Kidney (tissue), 14 donors: Measurements from ENCODE around the gene DTX4. TPM values are rescaled to one million over a fixed set of nuclear protein-coding genes. Genes with fewer than 3 reads are reported as not detected.

Source experiments
- DNase-seq, 5 donors: peaks; one replicate each; pipeline ENCODE4 v3.0.0-alpha.2; 2013 to 2020
- FAIRE-seq: peaks from 2 replicates; lab custom pipeline; 2012; peaks lifted over from hg19 to GRCh38; lab: Jason Lieb, UNC
- H3K27ac ChIP-seq, 2 donors: one replicate each; pipeline ENCODE4 v1.7.0; 2013; ENCODE audit warnings: low read depth in 2 of 2, low read length in 2 of 2, inconsistent platforms in 1 of 2
- H3K27me3 ChIP-seq: one replicate; pipeline ENCODE4 v1.7.1; 2013; ENCODE audit warnings: low read length, inconsistent platforms; ENCODE audit not compliant: control insufficient read depth, insufficient read depth
- H3K36me3 ChIP-seq, 3 donors: one replicate each; pipeline versions ENCODE4 v1.7.0 to v1.7.1; 2013; ENCODE audit warnings: low read length in 3 of 3, control low read depth in 1 of 3, inconsistent platforms in 1 of 3; ENCODE audit not compliant: insufficient read depth in 3 of 3, control insufficient read depth in 2 of 3
- H3K4me1 ChIP-seq, 3 donors: one replicate each; pipeline versions ENCODE4 v1.7.0 to v1.7.1; 2013; ENCODE audit warnings: low read length in 3 of 3, inconsistent platforms in 1 of 3, low read depth in 1 of 3; ENCODE audit not compliant: control insufficient read depth in 2 of 3, insufficient read depth in 2 of 3
- H3K4me3 ChIP-seq, 3 donors: one replicate each; pipeline versions ENCODE4 v1.7.0 to v1.8.1; 2013; ENCODE audit warnings: low read length in 3 of 3, control low read depth in 1 of 3, inconsistent platforms in 1 of 3
- H3K9ac ChIP-seq, 3 donors: one replicate each; pipeline versions ENCODE4 v1.7.0 to v1.7.1; 2013; ENCODE audit warnings: low read length in 3 of 3, control low read depth in 1 of 3, inconsistent platforms in 1 of 3
- H3K9me3 ChIP-seq, 3 donors: one replicate each; pipeline versions ENCODE4 v1.7.0 to v1.7.1; 2013; ENCODE audit warnings: low read length in 3 of 3, control low read depth in 1 of 3, inconsistent platforms in 1 of 3; ENCODE audit not compliant: control insufficient read depth in 2 of 3, insufficient read depth in 1 of 3
- intact Hi-C: fragments of 100-400 bp; cut with DNase I; formaldehyde crosslinking; loops from one replicate; pipeline ENCODE4 v1.11.1; 2022
- polyA plus RNA-seq: library from polyadenylated mRNA; stranded (reverse); fragments of 350-450 nt; fragmentation: Illumina TruSeq; extraction: RNeasy Lipid Tissue Mini Kit (QIAGEN cat#74804); gene quantifications from one replicate; pipeline ENCODE4 v1.2.3, GENCODE V29; 2014; ENCODE audit warnings: low read depth, low replicate concordance; ENCODE audit not compliant: insufficient read depth
- total RNA-seq: library from RNA; stranded (reverse); fragmentation: NEBNext Ultra II Directional; extraction: Animal tissue kit (Norgen Biotek cat#: 25700); gene quantifications from one replicate; pipeline ENCODE4 v1.2.1, GENCODE V29; 2021
- TF ChIP-seq, protein P1 (sequence below): IDR thresholded peaks from 3 replicates; pipeline ENCODE4 v1.5.1; 2012; ENCODE audit warnings: mild to moderate bottlenecking, moderate library complexity, borderline replicate concordance; ENCODE audit not compliant: insufficient read depth; ENCODE audit errors: extremely low read depth
- donor health status: control.
- donor health status: control.
- donor health status: control.
- donor health status: control.
- donor health status: control.
- donor health status: DM: yes; HTN: yes; CAD: no.
- donor health status: Normal renal cell carcinoma (clear cell type).

DTX4 gene
- total and polyA plus RNA-seq, 2 donors from 2014 or later = 7.2 to 21.8 TPM

DNA sequence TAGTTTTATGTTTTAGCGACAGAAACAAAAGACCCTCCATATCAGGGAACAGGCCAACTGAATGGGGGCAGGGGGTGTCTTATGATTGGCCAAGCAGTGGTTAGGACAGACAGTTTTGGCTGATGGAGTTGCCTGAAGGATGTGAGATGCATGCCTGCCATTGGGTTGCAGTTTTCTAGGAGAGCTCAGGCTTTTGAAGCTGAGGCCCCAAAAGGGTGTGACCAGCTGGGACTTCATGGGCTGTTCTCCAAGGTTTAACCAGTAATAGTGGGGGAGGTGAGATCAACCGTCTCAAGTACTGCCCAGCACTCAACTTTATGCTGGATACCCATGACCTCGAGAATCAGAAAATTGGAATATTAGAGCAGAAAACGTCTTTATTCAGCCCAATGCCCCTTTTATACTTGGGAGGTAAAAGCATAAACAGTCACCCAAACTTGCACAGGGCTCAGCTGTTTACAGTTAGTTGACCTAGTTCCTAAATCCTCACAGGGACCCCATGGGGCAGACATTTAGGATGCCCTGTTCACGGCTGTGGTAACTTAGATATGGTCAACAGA is 13.5 kb downstream of the DTX4 start:
- no peaks in the 10 kb centered on the region for H3K9me3 ChIP-seq
- H3K4me3 ChIP-seq = no peak overlapping the region
- intact Hi-C loops = no loop called here
- H3K9ac ChIP-seq = no peak overlapping the region
- FAIRE-seq (no peak), DNase-seq (peak in 2 of 5 donors; percentile 13 to 43)
- H3K36me3 ChIP-seq = peaks cover 2 to 14% (median 11%) of the 10 kb centered on the region in 3 donors
- TF ChIP-seq, protein P1, sequence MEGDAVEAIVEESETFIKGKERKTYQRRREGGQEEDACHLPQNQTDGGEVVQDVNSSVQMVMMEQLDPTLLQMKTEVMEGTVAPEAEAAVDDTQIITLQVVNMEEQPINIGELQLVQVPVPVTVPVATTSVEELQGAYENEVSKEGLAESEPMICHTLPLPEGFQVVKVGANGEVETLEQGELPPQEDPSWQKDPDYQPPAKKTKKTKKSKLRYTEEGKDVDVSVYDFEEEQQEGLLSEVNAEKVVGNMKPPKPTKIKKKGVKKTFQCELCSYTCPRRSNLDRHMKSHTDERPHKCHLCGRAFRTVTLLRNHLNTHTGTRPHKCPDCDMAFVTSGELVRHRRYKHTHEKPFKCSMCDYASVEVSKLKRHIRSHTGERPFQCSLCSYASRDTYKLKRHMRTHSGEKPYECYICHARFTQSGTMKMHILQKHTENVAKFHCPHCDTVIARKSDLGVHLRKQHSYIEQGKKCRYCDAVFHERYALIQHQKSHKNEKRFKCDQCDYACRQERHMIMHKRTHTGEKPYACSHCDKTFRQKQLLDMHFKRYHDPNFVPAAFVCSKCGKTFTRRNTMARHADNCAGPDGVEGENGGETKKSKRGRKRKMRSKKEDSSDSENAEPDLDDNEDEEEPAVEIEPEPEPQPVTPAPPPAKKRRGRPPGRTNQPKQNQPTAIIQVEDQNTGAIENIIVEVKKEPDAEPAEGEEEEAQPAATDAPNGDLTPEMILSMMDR = no peak
- H3K4me1 ChIP-seq = peaks cover 12 to 19% (median 18%) of the 10 kb centered on the region in 3 donors
- no peak overlapping the region for H3K27ac ChIP-seq
- no peaks in the 10 kb centered on the region for H3K27me3 ChIP-seq

DNA sequence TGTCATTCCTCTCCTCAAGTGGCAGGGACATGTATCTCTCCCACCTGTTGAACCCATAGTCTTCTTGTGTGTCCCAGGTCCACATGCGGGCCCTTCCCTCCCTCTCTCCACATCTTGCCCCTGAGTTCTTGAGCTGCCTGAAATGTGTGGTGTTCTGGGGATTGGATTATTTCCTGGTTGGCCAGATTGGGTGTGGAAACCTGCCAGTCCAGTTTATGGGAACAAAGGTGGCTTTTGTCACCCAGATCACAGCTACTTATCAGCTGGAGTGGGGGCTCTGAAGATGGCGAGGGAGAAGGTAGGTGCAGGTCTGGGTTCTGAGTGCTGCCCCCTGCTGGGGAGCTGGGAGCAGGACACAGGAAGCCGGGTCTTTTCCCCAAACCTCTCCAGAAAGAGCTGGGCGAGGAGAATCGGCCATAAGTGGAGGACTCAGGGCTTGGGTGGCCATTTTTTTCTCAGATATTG is 14.2 kb downstream of the DTX4 start:
- no peak overlapping the region for H3K27ac ChIP-seq
- H3K36me3 ChIP-seq = peaks cover 2 to 14% (median 11%) of the 10 kb centered on the region in 3 donors
- H3K9ac ChIP-seq = no peak overlapping the region
- H3K27me3 ChIP-seq = no peaks in the 10 kb centered on the region
- H3K4me3 ChIP-seq = no peak overlapping the region
- no peaks in the 10 kb centered on the region for H3K9me3 ChIP-seq
- TF ChIP-seq, protein P1 = peak; percentile 39
- H3K4me1 ChIP-seq = peaks cover 12 to 19% (median 18%) of the 10 kb centered on the region in 3 donors
- FAIRE-seq = no peak
- intact Hi-C loops = no loop called here
- DNase-seq = peak in 4 of 5 donors; percentile 57 to 78 (median 59)

GRCh38 chr11:59187035-59187434 is 15.1 kb downstream of the DTX4 start:
- Histone ChIP-seq H3K27me3 (no peaks in the 10 kb centered on the region), H3K9ac (no peak overlapping the region), H3K4me1 (peaks cover 17 to 25% (median 19%) of the 10 kb centered on the region in 3 donors), H3K36me3 (peaks cover 2 to 14% (median 11%) of the 10 kb centered on the region in 3 donors), H3K27ac (peak overlapping the region in 1 of 2 donors; percentile 19), H3K9me3 (no peaks in the 10 kb centered on the region), H3K4me3 (no peak overlapping the region)
- TF ChIP-seq, protein P1 = no peak
- intact Hi-C loops = no loop called here
- no peak for FAIRE-seq
- no peak for DNase-seq
